ENCODE measurements around the gene CACNB4.

DNA sequence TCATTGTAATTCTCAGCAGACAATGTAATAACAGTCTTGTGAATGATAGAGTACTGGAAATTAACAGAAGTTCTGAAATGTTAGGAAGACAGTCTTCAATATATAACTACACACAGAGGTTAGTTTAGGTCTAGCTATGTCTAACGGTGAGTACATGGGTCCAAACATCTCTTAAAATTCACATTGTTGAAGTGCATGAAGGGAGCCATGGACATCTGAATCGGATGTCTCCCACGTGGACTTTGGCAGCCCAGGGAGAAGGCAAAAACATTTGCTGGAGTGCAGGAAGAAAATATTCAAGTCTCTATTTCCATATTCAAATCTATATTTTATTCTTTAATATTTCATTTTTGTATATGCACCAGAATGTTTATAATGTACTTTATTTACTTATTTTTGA lies 34.8 kb downstream of the CACNB4 start:
- TF ChIP-seq, protein P1, sequence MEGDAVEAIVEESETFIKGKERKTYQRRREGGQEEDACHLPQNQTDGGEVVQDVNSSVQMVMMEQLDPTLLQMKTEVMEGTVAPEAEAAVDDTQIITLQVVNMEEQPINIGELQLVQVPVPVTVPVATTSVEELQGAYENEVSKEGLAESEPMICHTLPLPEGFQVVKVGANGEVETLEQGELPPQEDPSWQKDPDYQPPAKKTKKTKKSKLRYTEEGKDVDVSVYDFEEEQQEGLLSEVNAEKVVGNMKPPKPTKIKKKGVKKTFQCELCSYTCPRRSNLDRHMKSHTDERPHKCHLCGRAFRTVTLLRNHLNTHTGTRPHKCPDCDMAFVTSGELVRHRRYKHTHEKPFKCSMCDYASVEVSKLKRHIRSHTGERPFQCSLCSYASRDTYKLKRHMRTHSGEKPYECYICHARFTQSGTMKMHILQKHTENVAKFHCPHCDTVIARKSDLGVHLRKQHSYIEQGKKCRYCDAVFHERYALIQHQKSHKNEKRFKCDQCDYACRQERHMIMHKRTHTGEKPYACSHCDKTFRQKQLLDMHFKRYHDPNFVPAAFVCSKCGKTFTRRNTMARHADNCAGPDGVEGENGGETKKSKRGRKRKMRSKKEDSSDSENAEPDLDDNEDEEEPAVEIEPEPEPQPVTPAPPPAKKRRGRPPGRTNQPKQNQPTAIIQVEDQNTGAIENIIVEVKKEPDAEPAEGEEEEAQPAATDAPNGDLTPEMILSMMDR (conservative IDR thresholded peaks at IDR 0.05; ENCODE audit: low read length): no peak
- no peak for TF ChIP-seq EZH2phosphoT487 (IDR thresholded peaks at IDR 0.05; ENCODE audit: borderline replicate concordance)

Data from Loucy (cell line).